HG03095 (cell line): Measurements from ENCODE around the gene SPRY4.
"Not testable (repeated sequence)": the region's sequence is repeated elsewhere in the genome, so short reads cannot be mapped to it uniquely, and the experiment has no call there.

Source experiments
- ATAC-seq: cut with Tn5 transposase; IDR thresholded peaks from one replicate; pipeline ENCODE4 v1.9.1; 2021; ENCODE audit warnings: moderate library complexity; ENCODE audit not compliant: unreplicated experiment

SPRY4 gene

DNA sequence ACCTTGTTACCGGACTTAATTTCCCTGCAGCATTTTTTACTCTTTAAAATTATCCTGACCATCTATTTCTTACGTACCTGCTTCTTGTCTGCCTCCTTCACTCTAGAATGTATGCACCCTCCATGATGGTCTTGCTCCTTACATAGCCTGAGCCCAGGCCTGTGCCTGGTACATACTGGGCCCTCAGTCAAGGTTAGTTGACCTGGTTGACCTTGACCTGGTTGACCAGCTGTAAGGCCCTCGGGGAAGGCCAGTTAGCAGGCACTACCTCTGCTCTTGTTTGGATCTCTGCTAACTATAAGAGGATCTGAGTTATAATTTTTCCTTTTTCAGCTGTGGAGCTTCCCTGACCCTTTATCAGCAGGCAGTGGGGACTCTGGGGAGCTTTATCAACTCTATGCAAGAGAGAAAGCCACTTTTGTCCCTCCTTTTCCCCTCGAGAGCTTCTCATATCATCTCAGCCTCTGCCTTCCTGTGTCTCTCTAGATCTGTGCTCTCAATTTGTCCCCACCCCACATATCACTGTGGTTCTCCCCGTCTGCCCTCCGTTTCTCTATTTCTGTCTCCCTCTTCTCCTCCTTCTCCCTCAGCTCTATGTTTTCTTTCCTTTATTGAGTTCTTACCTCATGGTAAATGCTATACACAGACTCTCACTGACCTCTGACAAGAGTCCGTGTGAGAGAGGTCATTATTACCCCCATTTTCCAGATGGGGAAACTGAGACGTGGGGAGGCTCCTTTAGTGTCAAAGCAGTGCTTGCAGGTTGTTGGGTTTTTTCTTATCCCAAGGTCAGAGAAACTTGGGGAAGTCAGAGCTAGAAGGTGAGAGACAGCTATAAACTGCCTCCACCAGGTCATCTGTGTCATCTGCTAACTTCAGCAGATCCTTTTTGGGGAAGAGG lies 28.6 kb downstream of the SPRY4 start:
- no peak for ATAC-seq

DNA sequence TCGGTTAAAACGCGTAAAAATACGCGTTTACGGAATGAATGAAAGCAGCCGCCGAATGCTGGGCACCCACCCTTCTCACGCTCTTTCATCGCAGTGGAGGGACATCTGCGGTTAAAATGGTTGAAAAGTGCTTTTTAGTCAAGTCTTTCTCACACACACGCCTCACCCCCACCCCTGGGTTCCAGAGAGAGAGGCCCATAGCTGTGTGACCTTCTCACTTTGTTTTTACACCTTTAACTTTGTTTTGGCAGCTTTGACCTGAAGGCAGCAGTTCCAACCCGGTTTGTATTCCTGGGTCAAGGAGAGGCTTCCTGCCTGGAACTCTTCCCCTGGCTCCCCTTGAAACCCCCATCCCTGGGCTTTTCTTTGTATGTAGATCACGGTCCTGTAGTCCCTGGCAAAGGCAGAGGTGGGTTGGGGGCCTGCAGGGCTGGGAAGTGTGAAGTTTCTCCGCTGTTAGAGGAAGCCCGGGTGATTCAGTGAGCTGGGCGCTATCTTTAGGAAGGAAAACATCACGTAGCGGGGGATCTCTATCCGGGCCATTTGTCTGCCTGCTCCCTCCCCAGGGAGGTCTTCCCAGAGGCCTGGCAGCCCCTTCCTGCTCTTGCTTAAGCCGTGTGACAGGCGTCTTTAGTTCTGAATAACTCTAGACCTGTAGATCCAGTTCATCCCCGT lies 29.6 kb downstream of the SPRY4 start:
- ATAC-seq: no peak

DNA sequence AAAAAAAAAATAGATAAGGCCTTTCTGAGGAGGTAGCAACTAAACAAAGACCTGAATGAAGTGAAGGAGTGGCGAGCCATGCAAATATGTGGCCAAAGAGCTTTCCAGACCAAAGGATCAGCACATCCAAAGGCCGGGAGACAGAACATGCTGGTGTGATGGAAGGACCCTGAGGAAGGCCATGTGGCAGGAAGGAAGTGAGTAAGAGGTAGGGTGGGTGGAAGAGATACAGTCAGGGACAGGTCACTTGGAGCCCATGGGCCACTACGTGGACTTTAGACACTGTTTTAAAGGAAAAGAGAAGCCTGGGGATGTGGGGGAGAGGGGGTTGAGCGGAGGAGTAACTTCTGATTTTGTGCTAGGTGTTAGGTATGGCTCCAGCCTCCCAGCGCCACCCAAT lies 31.3 kb downstream of the SPRY4 start:
- no peak for ATAC-seq

DNA sequence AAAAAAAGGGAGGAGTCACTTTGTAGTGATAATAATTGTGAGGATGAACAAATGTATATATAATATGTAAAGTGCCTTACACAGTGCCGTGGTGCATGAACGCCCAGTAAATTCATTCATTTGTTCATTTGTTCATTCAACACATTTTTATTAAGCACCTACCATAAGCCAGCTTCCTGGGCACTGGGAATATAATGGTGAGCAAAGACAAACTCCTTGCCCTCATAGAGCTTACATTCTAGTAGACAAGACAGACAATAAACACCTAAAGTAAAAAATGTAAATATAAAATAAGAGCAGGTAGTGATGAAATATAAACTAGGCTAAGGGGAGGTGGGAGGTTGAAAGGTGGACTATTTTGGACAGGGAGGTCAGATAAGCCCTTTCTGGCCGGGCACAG lies 32.0 kb downstream of the SPRY4 start:
- ATAC-seq: no peak

DNA sequence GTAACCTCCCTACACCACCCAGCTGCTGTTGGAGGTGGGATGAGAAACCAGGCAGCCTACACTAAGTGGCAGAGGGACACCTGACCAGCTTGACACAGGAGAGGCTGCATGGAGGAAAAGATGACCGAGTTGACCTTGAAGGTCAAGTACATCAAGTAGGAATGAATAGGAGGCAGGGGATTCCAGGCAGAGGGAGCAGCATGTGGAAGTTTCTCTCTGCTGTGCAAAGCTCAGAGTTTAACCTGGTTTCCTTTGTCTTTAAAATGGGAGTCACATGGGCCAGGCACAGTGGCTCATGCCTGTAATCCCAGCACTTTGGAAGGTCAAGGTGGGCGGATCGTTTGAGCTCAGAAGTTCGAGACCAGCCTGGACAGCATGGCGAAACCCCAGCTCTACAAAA lies 32.6 kb downstream of the SPRY4 start:
- ATAC-seq: no peak

DNA sequence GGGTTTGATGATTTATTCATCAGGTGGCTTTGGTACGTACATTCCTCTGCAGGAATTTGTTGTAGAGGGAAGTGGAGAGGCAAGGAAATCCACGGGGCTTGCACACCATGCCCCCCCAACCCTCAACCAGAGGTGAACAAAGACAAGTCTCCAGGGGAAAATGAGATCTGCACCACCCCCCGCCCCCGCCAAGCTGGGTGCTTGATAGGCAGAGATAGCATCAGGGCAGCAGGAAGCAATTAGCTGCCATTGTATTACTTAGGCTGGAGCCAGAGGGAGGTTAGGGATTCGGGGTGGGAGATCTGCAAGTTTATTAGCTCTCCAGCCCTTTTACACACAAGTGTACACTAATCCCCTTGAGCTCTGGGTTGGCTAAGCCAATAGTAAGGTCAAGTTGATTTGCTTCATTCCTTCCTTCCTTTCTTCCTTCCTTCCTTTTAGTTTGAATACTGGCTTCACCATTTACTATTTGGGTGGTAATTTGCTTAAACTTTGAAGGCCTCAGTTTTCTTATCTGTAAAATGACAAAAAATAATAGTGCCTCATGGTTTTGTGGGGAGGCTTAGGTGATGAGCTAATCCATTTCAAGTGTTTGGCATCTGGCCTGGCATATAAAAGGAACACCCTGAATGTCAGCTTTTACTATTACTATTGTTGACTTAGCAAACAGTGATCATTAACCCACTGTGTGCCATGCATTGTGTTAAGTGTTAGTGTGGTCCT lies 34.1 kb downstream of the SPRY4 start:
- ATAC-seq: no peak

DNA sequence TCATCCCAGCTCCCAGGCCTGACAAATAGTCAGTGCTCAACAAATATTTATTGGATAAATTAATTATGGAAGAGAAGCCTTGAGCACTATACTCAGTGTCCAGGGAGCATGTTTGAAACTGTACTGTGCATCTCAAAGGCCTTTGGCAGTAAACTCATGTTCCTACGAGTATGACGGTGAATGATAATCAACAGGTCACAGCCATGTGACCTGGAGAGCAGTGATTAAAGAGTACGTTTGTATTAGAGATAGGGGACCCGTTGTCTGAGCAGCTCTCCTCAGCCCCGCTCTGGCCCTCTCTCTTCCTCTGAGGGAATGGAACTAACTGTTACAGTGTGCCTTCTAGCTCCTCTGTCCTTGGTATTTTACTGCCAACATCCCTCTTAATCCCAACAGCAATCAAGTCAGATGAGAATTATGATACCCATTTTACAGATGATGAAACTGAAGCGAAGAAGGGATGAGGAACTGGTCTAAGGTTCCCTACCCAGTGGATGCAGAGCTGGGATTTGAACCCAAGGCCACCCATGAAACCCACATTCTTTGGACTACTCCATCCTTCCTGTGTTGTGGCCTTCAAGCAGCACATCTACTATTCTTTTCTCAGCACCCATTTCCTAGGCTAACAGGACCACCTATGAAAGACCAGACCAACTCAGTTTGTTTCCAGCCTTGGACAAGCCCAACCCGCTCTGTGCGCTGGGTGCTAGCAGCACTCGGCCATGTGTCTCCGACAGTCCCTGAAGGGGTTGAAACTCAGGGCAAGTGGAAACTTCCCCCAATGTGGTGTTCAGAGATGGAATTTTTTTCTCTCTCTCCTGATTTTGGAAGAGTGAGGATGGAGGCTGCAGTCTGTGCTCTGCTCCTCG lies 34.9 kb downstream of the SPRY4 start:
- no peak for ATAC-seq

DNA sequence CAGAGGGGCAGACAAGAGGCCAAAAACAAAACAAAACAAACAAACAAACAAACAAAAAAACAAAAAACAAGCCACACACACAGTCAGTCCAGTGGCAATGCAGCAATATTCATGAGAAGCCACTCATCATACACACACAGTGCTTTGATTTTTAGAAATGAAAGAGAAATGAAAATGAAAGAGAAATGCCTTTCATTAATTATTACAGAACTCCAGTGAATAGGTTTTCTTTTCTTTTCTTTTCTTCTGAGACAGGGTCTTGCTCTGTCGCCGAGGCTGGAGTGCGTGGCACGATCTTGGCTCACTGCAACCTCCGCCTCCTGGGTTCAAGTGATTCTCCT lies 36.9 kb downstream of the SPRY4 start:
- ATAC-seq: no peak

DNA sequence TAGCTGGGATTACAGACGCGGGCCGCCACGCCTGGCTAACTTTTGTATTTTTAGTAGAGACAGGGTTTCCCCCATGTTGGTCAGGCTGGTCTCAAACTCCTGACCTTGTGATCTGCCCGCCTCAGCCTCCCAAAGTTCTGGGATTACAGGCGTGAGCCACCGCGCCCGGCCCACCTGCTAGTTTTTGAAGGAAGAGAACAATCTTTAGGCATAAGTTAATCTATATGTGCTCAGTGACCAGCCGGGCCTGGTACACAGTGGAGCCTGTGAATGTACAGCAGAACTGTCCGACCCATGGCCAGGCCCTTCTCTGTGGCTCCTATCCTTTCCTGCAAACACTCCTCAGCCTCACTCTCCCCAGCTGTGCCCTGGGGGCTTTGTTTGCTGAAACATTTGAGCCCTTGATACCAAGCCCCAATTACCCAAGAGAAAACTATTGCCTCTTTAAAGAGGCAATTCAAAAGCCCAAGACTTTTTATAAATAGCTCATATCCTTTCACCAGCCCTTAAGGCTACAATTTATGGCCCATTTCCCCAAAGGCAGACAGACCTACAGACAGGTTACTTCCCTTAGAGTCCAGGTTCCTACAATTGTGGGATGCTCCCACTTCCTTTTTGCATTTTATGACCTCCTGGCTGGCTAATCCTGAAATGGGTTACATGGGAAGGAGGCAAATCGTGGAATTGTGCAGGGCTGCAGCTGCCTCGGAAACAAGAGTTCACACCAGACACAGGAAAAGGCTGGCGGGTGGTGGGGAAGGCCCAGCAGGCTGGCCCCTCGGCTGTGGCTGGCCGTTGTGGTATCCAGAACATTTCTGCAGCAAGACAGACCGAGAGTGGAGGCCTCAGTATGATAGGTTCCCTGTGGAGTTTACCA lies 37.5 kb downstream of the SPRY4 start:
- ATAC-seq: no peak

DNA sequence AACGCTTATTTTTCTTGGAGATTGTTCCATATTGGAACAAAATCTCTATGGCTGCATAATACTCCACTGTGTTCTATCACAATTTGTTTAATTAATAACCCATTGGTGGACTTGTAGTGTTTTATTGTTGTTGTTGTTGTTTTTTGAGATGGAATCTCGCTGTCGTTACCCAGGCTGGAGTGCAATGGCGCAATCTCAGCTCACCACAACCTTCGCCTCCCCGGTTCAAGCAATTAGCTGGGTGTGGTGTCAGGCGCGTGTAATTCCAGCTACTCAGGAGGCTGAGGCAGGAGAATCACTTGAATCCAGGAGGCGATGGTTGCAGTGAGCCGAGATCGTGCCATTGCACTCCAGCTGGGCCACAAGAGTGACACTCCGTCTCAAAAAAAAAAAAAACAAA lies 38.7 kb downstream of the SPRY4 start:
- ATAC-seq: no peak

DNA sequence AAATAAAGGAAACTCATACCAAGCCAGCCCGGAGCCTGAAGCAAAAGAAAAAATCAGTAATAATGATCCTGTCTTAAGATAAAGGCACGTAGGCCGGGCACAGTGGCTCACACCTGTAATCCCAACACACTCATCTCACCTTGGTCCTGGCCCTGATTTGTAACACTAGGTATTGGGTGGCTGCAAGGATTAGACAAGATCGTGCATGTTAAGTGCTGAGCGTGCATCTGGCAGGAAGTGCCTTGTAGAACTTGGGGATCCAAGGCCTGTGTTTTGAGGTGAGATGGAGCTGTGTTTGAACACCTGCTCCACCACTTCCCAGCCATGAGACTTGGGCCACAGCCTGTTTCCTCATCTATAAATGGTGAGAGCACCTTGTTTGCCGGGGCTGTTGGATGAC lies 41.5 kb downstream of the SPRY4 start:
- ATAC-seq: no peak

DNA sequence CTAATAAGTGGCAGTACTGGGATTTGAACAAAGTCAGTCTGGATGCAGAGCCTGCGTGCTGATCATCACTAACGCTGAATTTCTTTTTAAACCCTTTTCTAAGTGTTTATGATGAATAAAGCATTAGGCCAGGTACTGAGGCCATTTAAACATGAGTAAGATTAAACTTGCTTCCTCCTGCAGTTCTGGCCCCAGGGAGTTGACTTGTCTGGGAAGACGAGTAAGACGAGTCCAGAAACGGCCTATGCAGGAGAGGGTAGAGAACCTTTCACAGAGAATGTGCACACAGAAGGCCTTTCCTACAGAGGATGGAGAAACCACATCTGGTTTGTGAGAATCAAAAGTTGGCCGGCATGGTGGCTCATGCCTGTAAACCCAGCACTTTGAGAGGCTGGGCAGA lies 42.9 kb downstream of the SPRY4 start:
- ATAC-seq: no peak

DNA sequence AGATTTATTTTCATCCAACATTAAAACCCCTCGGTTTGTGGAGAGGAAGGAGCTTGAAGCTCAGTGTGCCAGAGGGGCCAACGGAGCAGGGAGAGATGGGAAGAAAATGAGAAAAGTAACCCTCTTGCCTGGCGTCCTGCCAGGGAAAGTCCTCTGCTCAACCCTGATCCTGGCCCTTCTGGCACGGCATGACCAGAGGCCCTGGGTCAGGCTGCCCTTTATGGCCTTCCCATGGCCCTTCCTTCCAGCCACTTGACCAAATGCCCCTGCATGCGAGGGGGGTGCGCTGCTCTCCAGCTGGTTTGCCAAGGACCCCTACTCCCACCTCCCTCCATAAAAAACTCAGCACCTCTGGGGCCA lies 43.8 kb downstream of the SPRY4 start:
- no peak for ATAC-seq

DNA sequence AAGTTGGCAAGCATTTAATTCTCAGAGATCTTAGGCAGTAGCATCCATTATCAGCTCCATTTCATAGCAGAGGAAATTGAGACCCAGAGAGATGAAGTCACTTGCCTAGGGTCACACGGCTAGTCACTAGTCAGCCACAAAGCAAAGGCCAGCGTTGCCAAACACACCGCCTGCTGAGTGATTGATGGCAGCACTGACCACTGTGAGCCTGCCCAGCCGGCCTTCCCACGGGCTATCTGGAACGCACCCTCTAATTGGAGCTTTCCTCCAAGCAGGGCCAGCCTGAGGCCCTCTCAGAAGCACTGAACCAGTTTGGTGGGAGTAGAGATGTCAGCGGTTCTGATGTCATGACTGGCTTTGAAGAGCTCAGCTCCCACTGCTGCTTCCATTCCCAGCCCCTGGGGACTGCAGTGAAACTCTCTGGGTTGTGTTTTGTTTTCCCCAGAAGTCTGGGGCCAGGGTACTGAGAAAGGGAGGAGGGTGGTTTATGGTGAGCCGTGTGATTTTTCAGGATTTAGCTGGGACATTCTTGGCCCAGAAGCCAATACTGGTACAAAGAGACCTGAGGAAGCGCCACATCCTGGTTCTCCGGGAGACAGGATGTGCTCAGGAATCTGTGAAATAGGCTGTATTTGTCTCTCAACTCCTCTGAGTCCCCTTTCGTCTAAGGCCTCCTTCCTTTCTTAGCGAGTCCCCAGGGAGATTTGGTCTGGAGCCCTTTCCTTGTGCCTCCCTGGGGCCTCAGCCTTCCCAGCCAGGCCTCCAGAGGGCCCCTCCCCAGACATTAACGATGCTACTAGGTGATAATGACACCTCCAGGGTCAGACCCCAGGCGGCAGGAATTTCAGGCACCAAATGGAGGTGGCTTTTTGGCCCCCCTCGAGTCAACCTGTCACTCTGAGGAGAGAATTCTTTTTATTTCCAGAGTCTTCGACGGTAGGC lies 44.5 kb downstream of the SPRY4 start:
- no peak for ATAC-seq

DNA sequence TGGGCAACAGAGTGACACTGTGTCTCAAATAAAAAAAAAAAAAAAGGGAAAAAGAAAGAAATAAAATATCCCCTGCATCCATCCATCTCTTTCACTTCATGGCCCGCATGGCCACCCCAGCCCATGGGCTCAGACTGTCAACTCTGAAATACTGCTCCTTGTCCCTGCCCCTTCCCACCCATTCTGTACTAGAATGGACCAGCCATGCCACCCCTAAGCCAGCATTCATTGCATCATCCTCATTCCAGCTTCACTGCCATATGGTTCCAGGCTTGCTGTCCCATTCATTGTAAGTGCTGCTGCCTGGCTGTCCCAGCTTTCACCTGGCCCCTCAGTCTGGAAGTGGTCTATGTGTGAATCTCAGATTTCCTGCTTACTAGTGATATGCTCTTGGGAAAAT lies 46.2 kb downstream of the SPRY4 start:
- ATAC-seq: no peak

DNA sequence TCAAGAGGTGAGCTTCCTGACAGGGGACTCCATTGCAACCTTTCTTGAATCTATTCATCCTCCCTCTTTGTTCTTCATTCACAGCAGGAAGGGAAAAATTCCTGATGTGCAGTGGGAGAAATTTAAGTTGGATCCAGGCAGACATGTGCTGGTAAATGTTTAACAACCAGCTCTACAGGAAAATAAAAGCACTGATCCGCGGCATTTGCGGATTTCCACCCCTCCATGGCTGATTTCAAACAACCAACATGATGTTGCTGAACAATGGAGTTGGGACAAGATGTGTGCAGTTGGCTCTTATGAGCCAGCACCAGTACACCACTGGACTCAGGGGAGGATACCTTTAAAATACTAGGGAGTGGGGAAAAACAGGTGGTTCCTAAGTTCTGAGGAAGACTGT lies 47.0 kb downstream of the SPRY4 start:
- ATAC-seq: no peak

DNA sequence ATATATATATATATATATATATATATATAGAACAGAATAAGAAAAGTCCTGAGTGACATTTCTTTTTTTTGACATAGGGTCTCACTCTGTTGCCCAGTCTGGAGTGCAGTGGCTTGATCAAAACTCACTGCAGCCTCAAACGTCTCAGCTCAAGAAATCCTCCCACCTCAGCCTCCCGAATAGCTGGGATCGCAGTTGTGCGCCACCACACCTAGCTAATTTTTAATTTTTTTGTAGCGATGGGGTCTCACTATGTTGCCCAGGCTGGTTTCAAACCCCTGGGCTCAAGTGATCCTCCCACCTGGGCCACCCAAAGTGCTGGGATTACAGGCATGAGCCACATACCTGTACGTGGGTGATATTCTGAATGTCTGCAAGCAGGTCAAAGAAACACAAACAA lies 48.3 kb downstream of the SPRY4 start:
- ATAC-seq: no peak

DNA sequence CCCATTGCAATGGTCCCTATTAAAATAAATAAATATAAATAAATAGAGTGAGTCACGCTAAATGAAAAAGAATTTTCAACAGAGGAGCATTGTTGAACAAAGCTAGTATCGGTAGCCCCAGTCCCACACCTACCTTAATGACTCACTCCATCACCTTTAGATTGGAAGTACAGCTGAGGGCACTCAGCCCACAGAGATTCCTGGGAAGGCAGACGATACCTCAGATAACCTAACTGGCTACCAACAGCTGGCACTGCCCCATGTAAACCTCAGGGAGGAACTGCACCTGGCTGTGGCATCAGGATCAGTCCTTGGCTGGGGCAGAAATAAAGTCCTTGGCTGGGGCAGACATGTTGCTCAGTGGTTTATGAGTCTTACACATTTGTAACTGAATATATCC lies 49.3 kb downstream of the SPRY4 start:
- ATAC-seq: no peak

DNA sequence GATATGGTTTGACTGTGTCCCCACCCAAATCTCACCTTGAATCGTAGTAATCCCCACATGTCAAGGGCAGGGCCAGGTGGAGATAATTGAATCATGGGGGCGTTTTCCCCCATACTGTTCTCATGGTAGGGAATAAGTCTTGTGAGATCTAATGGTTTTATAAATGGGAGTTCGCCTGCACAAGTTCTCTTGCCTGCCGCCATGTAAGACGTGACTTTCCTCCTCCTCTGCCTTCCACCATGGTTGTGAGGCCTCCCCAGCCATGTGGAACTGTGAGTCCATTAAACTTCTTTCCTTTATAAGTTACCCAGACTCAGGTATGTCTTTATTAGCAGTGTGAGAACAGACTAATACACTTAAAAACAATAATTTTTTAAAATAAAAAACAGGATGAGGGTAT lies 52.2 kb downstream of the SPRY4 start:
- not testable (repeated sequence) for ATAC-seq
